ENCODE data around the gene CLDN14.

GRCh38 chr21:36412916-36413315 lies 67.0 kb downstream of the CLDN14 start:
- TF ChIP-seq, protein P1, sequence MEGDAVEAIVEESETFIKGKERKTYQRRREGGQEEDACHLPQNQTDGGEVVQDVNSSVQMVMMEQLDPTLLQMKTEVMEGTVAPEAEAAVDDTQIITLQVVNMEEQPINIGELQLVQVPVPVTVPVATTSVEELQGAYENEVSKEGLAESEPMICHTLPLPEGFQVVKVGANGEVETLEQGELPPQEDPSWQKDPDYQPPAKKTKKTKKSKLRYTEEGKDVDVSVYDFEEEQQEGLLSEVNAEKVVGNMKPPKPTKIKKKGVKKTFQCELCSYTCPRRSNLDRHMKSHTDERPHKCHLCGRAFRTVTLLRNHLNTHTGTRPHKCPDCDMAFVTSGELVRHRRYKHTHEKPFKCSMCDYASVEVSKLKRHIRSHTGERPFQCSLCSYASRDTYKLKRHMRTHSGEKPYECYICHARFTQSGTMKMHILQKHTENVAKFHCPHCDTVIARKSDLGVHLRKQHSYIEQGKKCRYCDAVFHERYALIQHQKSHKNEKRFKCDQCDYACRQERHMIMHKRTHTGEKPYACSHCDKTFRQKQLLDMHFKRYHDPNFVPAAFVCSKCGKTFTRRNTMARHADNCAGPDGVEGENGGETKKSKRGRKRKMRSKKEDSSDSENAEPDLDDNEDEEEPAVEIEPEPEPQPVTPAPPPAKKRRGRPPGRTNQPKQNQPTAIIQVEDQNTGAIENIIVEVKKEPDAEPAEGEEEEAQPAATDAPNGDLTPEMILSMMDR (IDR thresholded peaks at IDR 0.05 in 8 of 11, conservative IDR thresholded peaks at IDR 0.05 in 3 of 11) = no peak
- no peak for TF ChIP-seq POLR2AphosphoS5 (IDR thresholded peaks at IDR 0.05)
- no peak for TF ChIP-seq POLR2A (IDR thresholded peaks at IDR 0.05)
